Activated CD4-positive, alpha-beta T cell treated with anti-CD3 and anti-CD28 coated beads, Interleukin-2, amount 50 U/mL, for 1 hour (primary cell): Measurements from ENCODE around the gene STAG1.
"Not testable (repeated sequence)": the region's sequence is repeated elsewhere in the genome, so short reads cannot be mapped to it uniquely, and the experiment has no call there.

Experiments used
- DNase-seq: peaks from one replicate; pipeline ENCODE4 v3.0.0-alpha.2; 2020

Gene STAG1

DNA sequence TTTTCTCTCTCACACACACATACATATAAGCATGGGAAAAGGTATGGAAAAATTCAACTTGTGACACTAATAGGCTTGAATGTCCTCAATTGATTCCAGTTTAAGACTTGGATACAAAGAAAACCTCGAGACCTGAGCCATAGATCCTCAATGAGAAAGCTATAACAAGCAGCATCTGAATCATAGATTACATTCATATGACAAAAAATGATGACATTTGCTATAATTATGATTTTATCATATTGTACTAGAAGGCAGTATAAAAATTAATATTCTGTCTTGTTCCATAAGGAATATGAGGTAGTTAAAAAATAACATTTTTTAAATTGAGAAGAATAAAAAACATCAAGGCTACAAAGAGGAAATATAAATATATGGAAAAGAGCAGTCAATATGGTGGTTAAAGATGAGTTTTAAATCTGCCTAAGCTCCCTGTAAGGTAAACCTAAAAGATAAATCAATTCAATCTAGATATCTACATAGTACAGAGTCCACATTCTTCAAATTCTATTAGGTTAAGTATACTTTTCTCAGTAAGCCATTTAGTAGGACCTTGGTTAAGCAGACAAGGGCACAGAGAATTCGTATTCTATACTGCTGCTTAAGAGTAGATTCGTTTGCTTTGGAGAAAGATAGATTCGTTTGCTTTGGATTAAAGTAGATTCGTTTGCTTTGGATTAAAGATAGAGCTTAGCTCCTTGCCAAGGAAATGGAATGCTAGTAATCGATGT lies 175.7 kb downstream of the STAG1 start:
- DNase-seq, result no peak

DNA sequence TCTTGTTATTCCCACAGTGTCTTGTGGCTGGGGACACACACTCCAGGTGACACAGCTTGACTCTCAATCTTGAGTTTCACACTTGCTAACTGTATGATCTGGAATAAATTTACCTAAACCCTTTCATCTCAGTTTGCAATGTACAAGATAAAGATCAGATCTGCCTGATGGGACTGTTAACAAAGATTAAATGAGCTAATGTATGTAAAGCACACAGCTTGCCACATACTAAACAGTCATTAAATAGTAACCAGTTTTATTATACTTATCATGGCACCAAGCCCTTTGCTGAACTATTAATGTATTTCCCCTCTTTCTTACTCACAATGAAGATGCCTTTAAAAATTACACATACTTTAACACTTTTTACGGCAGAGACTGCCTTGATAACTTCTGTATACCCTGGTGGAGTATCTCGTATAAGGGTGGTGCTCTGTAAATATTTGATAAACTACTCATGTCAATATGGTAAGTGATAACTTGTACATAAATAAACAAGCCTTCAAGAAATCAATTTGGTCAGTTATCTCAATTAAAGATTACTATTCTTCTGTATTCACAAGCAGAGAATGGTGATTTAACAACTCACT lies 184.5 kb downstream of the STAG1 start:
- no peak for DNase-seq

DNA sequence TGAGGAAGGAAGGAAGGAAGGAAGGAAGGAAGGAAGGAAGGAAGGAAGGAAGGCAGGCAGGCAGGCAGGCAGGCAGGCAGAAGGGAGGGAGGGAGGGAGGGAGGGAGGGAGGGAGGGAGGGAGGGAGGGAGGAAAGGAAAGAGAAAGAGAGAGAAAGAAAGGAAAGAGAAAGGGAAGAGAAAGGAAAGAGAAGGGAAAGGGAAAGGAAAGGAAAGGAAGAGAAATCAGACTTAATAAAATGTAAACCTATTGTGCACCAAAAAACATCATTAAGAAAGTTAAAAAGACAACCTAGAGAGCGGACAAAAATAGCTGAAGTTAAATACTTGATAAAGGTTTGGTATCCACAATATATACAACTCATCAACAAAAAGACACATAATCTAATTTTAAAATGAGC lies 187.2 kb downstream of the STAG1 start:
- DNase-seq, result not testable (repeated sequence)

DNA sequence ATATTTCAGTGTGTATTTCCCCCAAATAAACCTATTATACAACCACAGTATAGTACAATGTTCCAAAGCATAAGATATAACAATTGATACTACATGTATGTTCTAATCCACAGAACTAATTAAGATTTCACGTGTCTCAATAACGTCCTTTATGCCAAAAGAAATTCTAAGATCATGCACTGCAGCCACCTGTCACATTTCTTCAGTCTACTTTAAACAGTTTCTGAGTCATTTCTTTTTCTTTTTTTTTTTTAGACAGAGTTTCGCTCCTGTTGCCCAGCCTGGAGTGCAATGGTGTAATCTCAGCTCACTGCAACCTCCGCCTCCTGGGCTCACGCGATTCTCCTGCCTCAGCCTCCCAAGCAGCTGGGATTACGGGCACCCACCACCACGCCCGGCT lies 190.2 kb downstream of the STAG1 start:
- no peak for DNase-seq

DNA sequence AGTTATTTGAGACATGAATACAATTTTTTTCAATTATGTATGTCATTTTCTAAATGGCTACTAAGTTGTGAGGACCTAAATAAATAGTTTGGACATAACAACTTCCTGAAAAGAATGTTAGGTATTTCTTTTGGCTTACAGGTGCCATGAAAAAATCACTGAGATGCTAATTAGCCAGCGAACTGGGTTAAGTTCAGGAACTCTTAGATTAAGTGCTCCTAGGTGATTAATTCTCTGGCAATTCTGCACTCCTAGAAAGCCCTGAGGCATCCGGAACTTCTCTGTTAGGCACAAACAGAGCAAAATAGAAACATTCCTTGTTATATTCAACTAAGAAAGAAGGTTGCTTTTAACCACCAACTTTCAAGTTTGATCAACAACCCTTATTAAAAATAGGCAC lies 192.3 kb downstream of the STAG1 start:
- DNase-seq, result no peak

DNA sequence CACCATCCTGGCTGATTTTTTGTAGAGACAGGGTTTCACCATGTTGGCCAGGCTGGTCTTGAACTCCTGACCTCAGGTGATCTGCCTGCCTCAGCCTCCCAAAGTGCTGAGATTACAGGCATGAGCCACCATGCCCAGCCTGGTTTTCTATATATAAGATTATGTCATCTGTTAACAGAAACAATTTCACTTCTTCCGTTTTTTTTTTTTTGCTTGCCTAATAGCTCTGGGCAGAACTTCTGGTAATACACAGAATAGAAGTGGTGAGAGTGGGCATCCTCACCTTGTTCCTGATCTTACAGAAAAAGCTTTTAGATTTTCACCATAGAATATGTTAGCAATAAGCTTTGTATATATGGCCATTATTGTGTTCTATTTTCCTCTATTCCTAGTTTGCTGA lies 202.7 kb downstream of the STAG1 start:
- DNase-seq, result not testable (repeated sequence)

DNA sequence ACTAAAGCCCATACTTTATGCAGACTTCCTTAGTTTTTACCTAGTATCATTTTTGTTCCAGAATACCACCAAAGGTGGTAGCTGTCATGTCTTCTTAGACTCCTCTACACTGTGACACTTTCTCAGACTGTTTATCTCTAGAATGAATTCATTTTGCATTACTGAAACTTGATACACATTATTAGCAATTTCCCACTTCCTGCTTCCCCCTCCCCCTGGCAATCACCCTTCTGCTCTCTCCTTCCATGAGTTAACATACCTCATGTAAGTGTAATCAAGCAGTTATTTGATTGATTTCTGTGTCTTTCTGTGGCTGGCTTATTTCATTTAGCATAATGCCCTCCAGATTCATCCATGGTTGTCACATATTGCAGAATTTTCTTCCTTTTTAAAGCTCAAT lies 204.9 kb downstream of the STAG1 start:
- DNase-seq, result no peak

DNA sequence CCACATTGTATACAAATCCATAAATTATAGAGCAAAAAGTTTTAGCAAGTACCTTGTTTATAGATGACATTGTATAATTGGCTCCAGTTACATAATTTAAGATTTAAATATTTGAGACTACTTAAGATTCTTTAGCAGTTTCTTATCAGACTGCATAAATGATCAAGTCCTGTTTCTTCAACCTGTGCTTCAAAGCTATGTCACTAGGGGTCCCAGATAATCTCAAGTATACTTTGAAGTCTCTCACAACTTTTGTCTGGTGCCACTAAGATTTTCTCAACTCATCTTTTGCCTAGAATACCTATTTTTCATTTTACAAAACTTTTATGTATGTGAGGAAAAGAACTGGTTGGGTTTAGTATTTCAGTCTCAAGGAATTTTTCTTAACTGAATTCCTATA lies 205.5 kb downstream of the STAG1 start:
- DNase-seq, result no peak

DNA sequence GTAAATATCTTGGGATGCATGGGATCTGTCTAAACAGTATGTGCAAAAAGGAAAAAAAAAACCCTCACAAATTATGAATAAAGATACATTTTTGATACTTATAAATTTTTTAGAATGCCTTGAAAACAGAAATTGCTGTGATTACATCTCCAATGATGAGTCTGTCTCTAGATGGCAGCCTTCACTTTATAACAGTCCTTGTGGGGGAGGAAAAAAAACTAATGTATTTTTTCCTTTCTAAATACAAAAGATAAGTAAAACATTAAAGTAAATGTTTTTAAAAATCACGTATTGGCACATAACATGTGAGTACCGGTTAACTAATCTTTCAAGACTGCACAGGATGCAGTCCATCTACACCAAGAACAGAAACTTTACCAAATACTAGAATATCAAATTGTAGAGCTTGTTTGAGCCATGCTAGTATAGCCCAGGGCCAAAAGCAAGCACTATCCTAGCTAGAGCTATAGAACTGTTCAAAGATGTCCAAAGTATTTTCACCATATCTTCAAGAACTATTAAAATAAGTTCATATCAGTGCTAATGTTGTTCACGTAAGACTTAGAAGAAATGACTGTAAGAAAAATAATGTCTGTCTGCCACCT lies 206.4 kb downstream of the STAG1 start:
- no peak for DNase-seq

DNA sequence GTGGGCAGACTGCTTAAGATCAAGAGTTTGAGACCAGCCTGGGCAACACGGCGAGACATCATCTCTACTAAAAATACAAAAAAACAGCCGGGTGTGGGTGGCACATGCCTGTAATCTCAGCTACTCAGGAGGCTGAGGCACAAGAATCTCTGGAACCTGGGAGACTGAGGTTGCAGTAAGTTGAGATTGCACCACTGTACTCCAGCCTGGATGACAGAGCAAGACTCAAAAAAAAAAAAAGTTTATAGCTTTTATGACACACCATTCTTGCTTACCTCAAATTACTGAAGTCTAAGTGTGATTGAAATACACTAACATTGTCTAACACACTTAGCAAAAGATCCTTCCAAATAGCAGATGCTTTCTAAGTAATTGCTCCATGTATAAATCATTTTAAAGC lies 207.6 kb downstream of the STAG1 start:
- no peak for DNase-seq

DNA sequence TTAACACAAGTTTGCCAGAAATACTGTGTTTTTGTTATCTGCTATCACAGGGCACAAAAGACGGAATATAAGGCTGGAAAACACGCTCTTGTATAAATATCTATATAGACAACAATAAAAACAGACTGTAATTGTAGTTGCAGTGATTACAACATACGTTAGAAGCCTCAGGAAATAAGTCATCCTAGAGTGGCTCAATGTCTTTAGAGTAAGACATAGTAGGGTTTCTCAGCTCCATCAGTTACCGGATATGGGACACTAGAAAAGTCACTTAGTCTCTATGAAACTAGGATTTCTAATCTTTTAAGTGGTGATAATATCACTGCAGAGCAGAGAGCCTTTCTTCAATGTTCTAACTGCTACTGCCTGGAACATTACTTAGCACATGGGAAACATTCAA lies 208.8 kb downstream of the STAG1 start:
- no peak for DNase-seq

DNA sequence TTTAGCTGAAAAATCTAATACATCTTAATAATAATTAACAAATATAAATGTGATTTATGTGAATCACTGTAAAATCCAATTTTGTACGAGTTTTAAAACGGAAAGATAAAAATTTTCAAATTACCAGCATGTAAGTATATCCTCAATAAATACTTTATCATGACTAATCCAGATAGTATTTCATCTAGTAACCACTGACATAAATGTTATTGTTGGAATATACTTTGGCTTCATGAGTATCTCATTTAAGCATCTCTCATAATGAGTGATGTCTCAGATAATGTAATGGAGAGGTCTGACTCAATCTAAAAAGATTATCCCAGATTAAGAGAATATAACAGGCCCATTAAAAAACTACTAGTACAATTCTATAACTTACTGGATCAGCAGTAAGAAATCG lies 216.3 kb downstream of the STAG1 start:
- DNase-seq, result no peak

DNA sequence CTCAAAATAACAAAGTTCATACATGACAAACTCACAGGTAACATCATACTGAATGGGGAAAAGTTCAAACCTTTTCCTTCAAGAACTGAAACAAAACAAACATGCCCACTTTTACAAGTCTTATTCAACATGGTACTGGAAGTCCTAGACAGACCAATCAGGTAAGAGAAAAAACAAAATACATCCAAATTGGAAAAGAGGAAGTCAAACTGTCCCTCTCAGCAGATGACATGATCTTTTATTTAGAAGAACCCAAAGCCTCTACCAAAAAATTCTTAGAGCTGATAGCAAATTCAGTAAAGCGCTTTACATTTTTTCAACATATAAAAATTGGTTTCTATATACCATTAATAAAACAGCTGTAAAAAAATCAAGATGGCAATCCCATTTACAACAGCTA lies 219.4 kb downstream of the STAG1 start:
- DNase-seq, result no peak

DNA sequence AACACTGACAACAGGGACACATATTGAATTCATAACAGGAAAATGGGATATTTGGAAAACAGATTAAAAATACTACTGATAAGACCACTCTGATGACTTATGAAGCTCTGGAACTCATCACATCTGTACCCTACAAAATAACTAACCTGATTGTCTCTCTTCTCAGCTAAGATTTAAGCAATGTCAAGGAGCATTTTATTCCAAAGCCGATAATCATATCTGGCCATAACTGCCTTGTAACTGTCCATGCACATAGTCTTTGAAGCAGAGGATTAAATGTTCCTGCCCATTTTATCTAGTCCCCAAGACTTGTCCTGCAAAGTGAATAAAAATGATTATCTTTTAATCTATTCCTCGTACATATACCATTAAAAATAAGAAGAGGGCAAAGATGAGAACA lies 234.1 kb downstream of the STAG1 start:
- DNase-seq, result no peak

DNA sequence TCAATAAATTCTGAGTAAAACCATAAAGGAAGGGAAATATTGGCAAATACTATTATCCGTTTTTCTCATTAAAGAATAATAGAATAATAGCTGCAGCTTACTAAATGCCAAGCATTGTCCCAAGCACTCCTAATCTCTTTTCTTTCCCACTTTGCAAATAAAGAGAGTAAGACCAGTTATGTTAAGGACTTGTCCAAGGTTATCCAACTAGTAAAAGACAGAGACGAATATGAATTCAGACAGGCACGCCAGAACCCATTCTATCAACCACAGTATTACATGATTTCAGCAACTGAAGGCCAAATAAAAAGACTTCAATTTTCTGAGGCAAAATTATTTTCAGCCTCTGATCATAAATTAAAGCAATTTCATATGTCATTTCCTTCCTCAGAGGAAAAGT lies 235.5 kb downstream of the STAG1 start:
- DNase-seq, result no peak

DNA sequence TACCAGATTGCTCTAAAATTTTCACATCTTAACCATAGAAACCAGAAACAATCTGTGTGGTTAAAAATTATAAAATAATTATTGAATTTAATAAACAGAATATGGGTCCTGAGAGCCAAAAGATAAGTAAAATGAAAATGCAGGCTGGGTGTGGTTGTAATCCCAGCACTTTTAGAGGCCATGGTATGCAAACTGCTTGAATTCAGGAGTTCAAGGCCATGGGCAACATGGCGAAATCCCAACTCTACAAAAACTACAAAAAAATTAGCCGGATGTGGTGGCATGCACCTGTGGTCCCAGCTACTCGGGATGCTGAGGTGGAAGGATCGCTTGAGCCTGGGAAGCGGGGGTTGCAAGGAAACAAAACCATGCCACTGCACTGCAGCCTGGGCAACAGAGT lies 236.1 kb downstream of the STAG1 start:
- DNase-seq, result no peak

DNA sequence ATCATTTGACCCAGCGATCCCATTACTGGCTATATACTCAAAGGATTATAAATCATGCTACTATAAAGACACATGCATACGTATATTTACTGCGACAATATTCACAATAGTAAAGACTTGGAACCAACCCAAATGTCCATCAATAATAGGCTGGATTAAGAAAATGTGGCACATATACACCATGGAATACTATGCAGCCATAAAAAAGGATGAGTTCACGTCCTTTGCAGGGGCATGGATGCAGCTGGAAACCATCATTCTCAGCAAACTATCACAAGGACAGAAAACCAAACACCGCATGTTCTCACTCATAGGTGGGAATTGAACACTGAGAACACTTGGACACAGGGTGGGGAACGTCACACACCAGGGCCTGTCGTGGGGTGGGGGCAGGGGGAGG lies 237.6 kb downstream of the STAG1 start:
- DNase-seq, result not testable (repeated sequence)

DNA sequence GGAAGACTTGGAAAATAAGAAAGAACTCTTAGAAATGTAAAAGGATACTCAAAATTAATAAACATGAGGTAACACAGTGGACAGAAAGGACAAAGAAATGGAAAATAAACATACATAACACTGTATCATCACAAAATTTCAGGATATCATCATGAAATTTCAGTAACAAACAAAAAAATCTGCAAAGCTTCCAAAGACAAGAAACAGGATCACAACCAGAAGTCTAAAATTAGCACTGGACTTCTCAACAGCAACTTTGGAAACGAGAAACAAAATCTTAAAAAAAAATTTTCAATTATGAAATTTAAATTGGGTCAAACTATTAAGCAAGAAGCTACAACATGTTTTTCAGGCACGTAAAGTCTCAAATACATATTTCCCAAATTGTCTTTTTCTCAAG lies 238.8 kb downstream of the STAG1 start:
- no peak for DNase-seq

DNA sequence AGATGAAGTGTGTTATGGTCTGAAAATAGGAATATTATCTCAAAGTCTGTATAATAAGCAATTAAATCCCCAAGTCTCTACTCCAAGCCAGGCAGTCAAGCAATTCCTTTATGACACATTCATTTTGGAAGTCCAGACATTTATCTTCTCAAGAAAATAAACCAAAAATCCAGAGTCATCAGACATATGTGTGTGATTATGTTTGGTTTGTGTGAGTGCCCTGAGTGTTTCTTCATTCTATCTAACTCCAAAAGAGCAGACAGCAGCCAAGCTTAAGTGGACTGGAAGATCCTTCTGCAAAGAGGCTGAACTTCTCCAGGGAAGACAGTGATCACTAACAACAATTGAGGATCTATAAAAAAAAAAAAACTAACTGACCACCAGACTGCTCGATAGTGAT lies 239.8 kb downstream of the STAG1 start:
- DNase-seq, result no peak

DNA sequence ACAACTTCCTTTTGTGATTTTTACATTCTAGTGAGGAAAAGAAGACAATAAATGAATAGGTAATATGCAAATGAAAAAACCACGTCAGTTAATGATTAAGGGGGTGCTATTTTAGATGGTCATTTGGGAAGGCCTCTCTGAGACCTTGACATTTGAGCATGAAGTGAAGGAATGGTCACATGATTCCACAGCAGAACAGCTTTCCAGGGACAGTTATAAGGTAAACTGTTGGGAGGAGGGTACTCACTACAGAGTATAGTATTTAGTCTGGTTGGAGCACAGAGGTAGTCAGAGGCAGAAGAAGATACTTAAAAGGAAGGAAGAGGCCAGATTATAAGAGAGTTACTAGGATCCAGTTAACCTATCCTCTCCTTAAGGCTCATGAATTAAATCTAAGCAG lies 246.5 kb downstream of the STAG1 start:
- no peak for DNase-seq

DNA sequence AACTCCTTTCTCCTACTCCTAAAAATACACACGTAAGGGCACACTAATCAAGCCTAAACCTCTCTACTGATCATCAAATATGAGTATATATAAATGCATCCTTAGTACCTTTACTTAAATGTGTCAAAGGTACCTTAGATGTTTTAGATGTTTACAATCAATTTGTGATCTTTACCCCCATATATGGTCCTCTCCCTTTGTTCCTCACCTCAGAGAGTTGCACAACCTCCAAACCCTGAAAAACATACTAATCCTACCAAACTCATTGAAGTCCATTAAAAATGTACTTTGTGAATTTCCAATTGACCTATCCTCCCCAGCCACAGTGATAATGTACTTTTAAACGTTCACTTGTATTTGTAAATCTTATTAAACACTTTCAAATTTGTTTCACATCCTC lies 249.1 kb downstream of the STAG1 start:
- no peak for DNase-seq

DNA sequence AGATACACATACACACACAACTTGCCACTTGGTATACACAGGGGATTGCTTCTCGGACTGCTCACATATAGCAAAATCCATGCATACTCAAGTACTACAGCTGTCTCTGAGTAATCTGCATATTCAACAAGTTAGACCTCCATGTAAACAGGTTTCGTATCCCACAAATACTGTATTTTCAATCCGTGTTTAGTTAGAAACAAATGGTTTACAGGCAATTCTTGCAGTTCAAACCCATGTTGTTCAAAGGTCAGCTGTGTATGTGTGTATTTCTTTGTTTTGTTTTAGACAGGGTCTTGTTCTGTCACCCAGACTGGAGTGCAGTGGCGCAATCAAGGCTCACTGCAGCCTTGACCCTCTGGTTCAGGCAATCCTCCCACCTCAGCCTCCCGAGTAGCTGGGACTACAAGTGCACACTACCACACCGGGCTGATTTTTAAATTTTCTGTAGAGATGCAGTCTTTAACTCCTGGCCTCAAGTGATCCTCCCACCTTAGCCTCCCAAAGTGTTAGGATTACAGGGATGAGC lies 253.2 kb downstream of the STAG1 start:
- DNase-seq, result no peak

DNA sequence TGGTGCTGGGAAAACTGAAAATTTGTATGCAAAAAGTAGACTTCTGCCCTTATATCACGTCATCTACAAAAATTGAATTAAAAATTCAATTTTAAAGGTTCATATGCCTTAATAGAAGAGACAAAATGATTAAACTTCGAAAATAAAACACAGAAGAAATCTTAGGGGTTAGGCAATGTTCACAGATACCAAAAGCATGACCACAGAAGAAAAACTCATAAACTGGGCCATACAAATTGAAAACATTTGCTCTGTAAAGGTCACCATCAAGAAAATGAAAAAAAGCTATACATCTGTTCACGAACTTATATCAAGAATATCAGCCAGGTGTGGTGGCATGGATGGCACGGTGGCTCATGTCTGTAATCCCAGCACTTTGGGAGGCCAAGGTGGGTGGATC lies 257.0 kb downstream of the STAG1 start:
- DNase-seq, result no peak

DNA sequence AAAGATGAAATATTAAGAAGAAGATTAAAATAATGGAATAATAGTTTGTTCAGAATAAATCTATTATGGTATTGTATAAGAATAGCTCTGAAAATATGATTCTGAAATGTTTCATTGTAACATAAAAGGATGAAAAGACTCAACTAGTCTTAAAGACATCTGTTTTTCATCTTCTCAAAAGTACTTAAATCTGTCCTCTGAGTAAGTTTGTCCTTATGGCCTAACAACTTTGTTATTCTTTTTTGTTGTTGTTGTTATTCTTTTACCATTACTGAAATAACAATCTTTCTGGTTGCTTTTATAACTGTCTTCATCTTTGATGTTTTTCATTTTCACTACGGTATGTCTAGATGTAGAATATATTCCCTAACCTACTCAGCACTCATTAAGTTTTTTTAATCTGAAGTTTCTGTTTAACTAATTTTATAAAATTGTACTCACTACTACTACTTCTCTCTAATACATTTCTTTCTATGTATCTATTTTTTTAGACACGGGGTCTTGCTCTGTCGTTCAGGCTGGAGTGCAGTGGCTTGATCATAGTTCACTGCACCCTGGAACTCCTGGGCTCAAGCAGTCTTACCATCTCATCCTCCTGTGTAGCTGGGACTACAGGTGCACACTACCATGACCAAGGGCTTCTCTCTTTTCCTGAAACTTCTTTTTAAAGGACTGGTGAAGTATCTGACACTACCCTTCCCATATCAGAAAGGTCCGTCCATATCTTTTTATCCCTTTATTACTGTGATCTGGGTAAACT lies 261.4 kb downstream of the STAG1 start:
- DNase-seq, result no peak
